ENCODE data around the gene CAMTA1.

GRCh38 chr1:7625401-7625800 lies 840.1 kb downstream of the CAMTA1 start:
- no peak for TF ChIP-seq POLR2AphosphoS5 (IDR thresholded peaks at IDR 0.05)
- no peak for TF ChIP-seq CTCF (IDR thresholded peaks at IDR 0.05)

Measured in stomach (tissue), 4 donors.